WTC11 (cell line): ENCODE measurements around the gene DHRSX. TPM values are rescaled to one million over a fixed set of nuclear protein-coding genes. Genes with fewer than 3 reads are reported as not detected.
"Not testable (repeated sequence)": the region's sequence is repeated elsewhere in the genome, so short reads cannot be mapped to it uniquely, and the experiment has no call there.

Experiments
- ATAC-seq: fragments of 200-7000 bp; cut with Tn5 transposase; 2 replicates; pipeline ENCODE4 v1.10.0; 2021; ENCODE audit warnings: mild to moderate bottlenecking, moderate library complexity
- CTCF ChIA-PET: fragments of 300-600 bp; sonication (Branson Sonifier 250); formaldehyde crosslinking; loops from one replicate; lab custom pipeline; 2021; ENCODE audit warnings: antibody characterized with exemption; lab: Charles Lee
- POLR2A ChIA-PET: fragments of 350-600 bp; sonication (Branson Sonifier 250); formaldehyde crosslinking; loops from one replicate; lab custom pipeline; 2021; ENCODE audit warnings: antibody characterized with exemption; lab: Charles Lee
- DNase-seq: peaks from one replicate; pipeline ENCODE4 v3.0.0; 2021; ENCODE audit warnings: low spot score
- H3K27ac Mint-ChIP-seq: 2 replicates; pipeline ENCODE4 v1.8.0; 2021; ENCODE audit warnings: mixed read lengths
- H3K27me3 Mint-ChIP-seq: 2 replicates; pipeline ENCODE4 v1.8.0; 2021; ENCODE audit warnings: low read depth, mild to moderate bottlenecking, moderate library complexity, mixed read lengths
- H3K36me3 Mint-ChIP-seq: 2 replicates; pipeline ENCODE4 v1.8.0; 2021; ENCODE audit warnings: mixed read lengths
- H3K4me1 Mint-ChIP-seq: 2 replicates; pipeline ENCODE4 v1.8.0; 2022; ENCODE audit warnings: mixed read lengths
- H3K4me3 Mint-ChIP-seq: 2 replicates; pipeline ENCODE4 v1.8.0; 2021; ENCODE audit warnings: mild to moderate bottlenecking, moderate library complexity, mixed read lengths
- H3K9me3 Mint-ChIP-seq: 2 replicates; pipeline ENCODE4 v1.8.0; 2021; ENCODE audit warnings: mixed read lengths
- AR ChIP-seq: fragments of 250-450 bp; sonication (Bioruptor Pico); IDR thresholded peaks from 2 replicates; pipeline ENCODE4 v1.9.0; 2021; ENCODE audit warnings: mild to moderate bottlenecking
- ARID4B ChIP-seq: sonication (generic); formaldehyde crosslinking; IDR thresholded peaks from 2 replicates; pipeline ENCODE4 v1.8.0; 2023; ENCODE audit warnings: missing genetic modification reagents, mild to moderate bottlenecking, borderline replicate concordance
- ATF3 ChIP-seq: sonication (generic); formaldehyde crosslinking; conservative IDR thresholded peaks from 2 replicates; pipeline ENCODE4 v1.8.1; 2022; ENCODE audit warnings: mild to moderate bottlenecking, missing genetic modification reagents
- CBFB ChIP-seq: sonication (generic); formaldehyde crosslinking; IDR thresholded peaks from 2 replicates; pipeline ENCODE4 v1.8.1; 2022; ENCODE audit warnings: mild to moderate bottlenecking, low read depth, missing genetic modification reagents
- E2F4 ChIP-seq: sonication (generic); formaldehyde crosslinking; IDR thresholded peaks from 2 replicates; pipeline ENCODE4 v1.8.1; 2022; ENCODE audit warnings: low read depth, mild to moderate bottlenecking, moderate library complexity, missing genetic modification reagents, borderline replicate concordance
- E2F5 ChIP-seq: sonication (generic); formaldehyde crosslinking; IDR thresholded peaks from 2 replicates; pipeline ENCODE4 v1.8.1; 2022; ENCODE audit warnings: mild to moderate bottlenecking, moderate library complexity, missing genetic modification reagents
- FOXK1 ChIP-seq: sonication (generic); formaldehyde crosslinking; IDR thresholded peaks from 2 replicates; pipeline ENCODE4 v1.8.0; 2022; ENCODE audit warnings: mild to moderate bottlenecking, moderate library complexity, missing genetic modification reagents
- GABPB1 ChIP-seq: sonication (generic); formaldehyde crosslinking; IDR thresholded peaks from 2 replicates; pipeline ENCODE4 v1.8.1; 2023; ENCODE audit warnings: mild to moderate bottlenecking, missing genetic modification reagents
- KAT7 ChIP-seq: sonication (generic); formaldehyde crosslinking; IDR thresholded peaks from 2 replicates; pipeline ENCODE4 v1.8.1; 2023; ENCODE audit warnings: missing genetic modification reagents, mild to moderate bottlenecking, borderline replicate concordance
- MLX ChIP-seq: sonication (generic); formaldehyde crosslinking; IDR thresholded peaks from 2 replicates; pipeline ENCODE4 v1.8.1; 2023; ENCODE audit warnings: mild to moderate bottlenecking, missing genetic modification reagents, moderate library complexity
- PRDM15 ChIP-seq: sonication (generic); formaldehyde crosslinking; IDR thresholded peaks from 2 replicates; pipeline ENCODE4 v1.8.0; 2022; ENCODE audit warnings: missing genetic modification reagents
- PREB ChIP-seq: sonication (generic); formaldehyde crosslinking; IDR thresholded peaks from 2 replicates; pipeline ENCODE4 v1.8.1; 2022; ENCODE audit warnings: mild to moderate bottlenecking, missing genetic modification reagents, moderate library complexity, borderline replicate concordance
- PRRX2 ChIP-seq: fragments of 250-450 bp; sonication (Bioruptor Pico); IDR thresholded peaks from 2 replicates; pipeline ENCODE4 v1.8.0; 2021; ENCODE audit warnings: mild to moderate bottlenecking
- SMAD4 ChIP-seq: sonication (generic); formaldehyde crosslinking; IDR thresholded peaks from 2 replicates; pipeline ENCODE4 v1.8.0; 2022; ENCODE audit warnings: mild to moderate bottlenecking, missing genetic modification reagents
- USF1 ChIP-seq: sonication (generic); formaldehyde crosslinking; IDR thresholded peaks from 2 replicates; pipeline ENCODE4 v1.8.0; 2022; ENCODE audit warnings: mild to moderate bottlenecking, missing genetic modification reagents
- ZNF396 ChIP-seq: fragments of 250-450 bp; sonication (Bioruptor Pico); IDR thresholded peaks from 2 replicates; pipeline ENCODE4 v1.8.0; 2021; ENCODE audit warnings: mild to moderate bottlenecking, moderate library complexity, borderline replicate concordance
- total RNA-seq: library from RNA; stranded (reverse); gene quantifications from 3 replicates; pipeline ENCODE4 v1.2.3, GENCODE V29; 2021

DHRSX gene
- total RNA-seq, 1 experiment from 2014 or later, result 28.2 TPM

- peaks cover 25% of the 10 kb centered on the region for H3K9me3 Mint-ChIP-seq
- DNase-seq, POLR2A ChIA-PET, H3K27me3 Mint-ChIP-seq, ATAC-seq, CTCF ChIA-PET, H3K4me3 Mint-ChIP-seq: not testable (repeated sequence)
- H3K4me1 Mint-ChIP-seq, result peaks cover 27% of the 10 kb centered on the region
- peak overlapping the region; percentile 78 for H3K27ac Mint-ChIP-seq
- peaks cover 38% of the 10 kb centered on the region for H3K36me3 Mint-ChIP-seq
These were observed 40.7 kb downstream of the DHRSX start for GRCh38 chrX:2460048-2460447.

- peaks cover 31% of the 10 kb centered on the region for H3K36me3 Mint-ChIP-seq
- CTCF ChIA-PET, result no interaction called here
- H3K4me1 Mint-ChIP-seq, result peaks cover 20% of the 10 kb centered on the region
- DNase-seq, result no peak
- POLR2A ChIA-PET, result no interaction called here
- TF ChIP-seq ATF3 (no peak), KAT7 (no peak), E2F4 (CRISPR knock-in tag) (no peak), MLX (CRISPR knock-in tag) (no peak), PREB (CRISPR knock-in tag) (no peak), ZNF396 (CRISPR knock-in tag) (no peak), E2F5 (CRISPR knock-in tag) (no peak), PRDM15 (CRISPR knock-in tag) (no peak), SMAD4 (CRISPR knock-in tag) (no peak), PRRX2 (CRISPR knock-in tag) (no peak), FOXK1 (no peak), ARID4B (CRISPR knock-in tag) (no peak), GABPB1 (CRISPR knock-in tag) (no peak), USF1 (no peak), CBFB (CRISPR knock-in tag) (no peak), AR (CRISPR knock-in tag) (no peak)
- no peak for ATAC-seq
- H3K27ac Mint-ChIP-seq, result no peak overlapping the region
- no peak overlapping the region for H3K4me3 Mint-ChIP-seq
- H3K9me3 Mint-ChIP-seq, result peaks cover 12% of the 10 kb centered on the region
- no peaks in the 10 kb centered on the region for H3K27me3 Mint-ChIP-seq
These were observed 42.5 kb downstream of the DHRSX start for GRCh38 chrX:2458309-2458708.
